Endodermal cell (in vitro differentiated cells): ENCODE data around the gene SCGB1C2. TPM values are rescaled to one million over a fixed set of nuclear protein-coding genes. Genes with fewer than 3 reads are reported as not detected.

ENCODE experiments used
- DNase-seq: peaks from one replicate; pipeline ENCODE4 v3.0.0-alpha.2; 2017
- H3K27ac ChIP-seq: 2 replicates; pipeline ENCODE4 v1.5.1; 2013; ENCODE audit warnings: mild to moderate bottlenecking, low read depth, low read length, moderate library complexity
- H3K27me3 ChIP-seq: 2 replicates; pipeline ENCODE4 v1.6.1; 2013; ENCODE audit warnings: mild to moderate bottlenecking, low read length, moderate library complexity; ENCODE audit not compliant: insufficient read depth, control insufficient read depth, poor library complexity, severe bottlenecking
- H3K36me3 ChIP-seq: 2 replicates; pipeline ENCODE4 v1.7.0; 2013; ENCODE audit warnings: mild to moderate bottlenecking, low read length, moderate library complexity; ENCODE audit not compliant: control insufficient read depth, insufficient read depth
- H3K4me1 ChIP-seq: one replicate; pipeline ENCODE4 v1.7.0; 2013; ENCODE audit warnings: low read length; ENCODE audit not compliant: control insufficient read depth, insufficient read depth
- H3K4me3 ChIP-seq: 2 replicates; pipeline ENCODE4 v1.5.1; 2013; ENCODE audit warnings: mild to moderate bottlenecking, low read length, moderate library complexity
- H3K9ac ChIP-seq: 2 replicates; pipeline ENCODE4 v1.6.1; 2013; ENCODE audit warnings: mild to moderate bottlenecking, low read length, moderate library complexity; ENCODE audit not compliant: poor library complexity, severe bottlenecking; ENCODE audit errors: extremely low read depth
- H3K9me3 ChIP-seq: 2 replicates; pipeline ENCODE4 v1.6.1; 2013; ENCODE audit warnings: mild to moderate bottlenecking, low read length, moderate library complexity; ENCODE audit not compliant: control insufficient read depth
- H3K27ac Mint-ChIP-seq: 2 replicates; pipeline ENCODE4 v1.8.0; 2020; ENCODE audit warnings: mixed read lengths
- H3K27me3 Mint-ChIP-seq: 2 replicates; pipeline ENCODE4 v1.8.0; 2021; ENCODE audit warnings: mild to moderate bottlenecking, mixed read lengths; ENCODE audit not compliant: insufficient read depth
- H3K36me3 Mint-ChIP-seq: 2 replicates; pipeline ENCODE4 v1.8.0; 2020; ENCODE audit warnings: low read depth, mixed read lengths
- H3K4me1 Mint-ChIP-seq: 2 replicates; pipeline ENCODE4 v1.8.0; 2020; ENCODE audit warnings: mixed read lengths
- H3K4me3 Mint-ChIP-seq: 2 replicates; pipeline ENCODE4 v1.8.0; 2020; ENCODE audit warnings: mild to moderate bottlenecking, moderate library complexity, mixed read lengths
- H3K9me3 Mint-ChIP-seq: 2 replicates; pipeline ENCODE4 v1.8.0; 2020; ENCODE audit warnings: mild to moderate bottlenecking, mixed read lengths
- CTCF ChIP-seq: fragments of 200-600 bp; sonication (generic); conservative IDR thresholded peaks from 2 replicates; pipeline ENCODE4 v1.5.0; 2021; ENCODE audit warnings: antibody characterized with exemption, mild to moderate bottlenecking
- WGBS, 2 experiments: methylation state at CpG; one replicate each; pipeline versions ENCODE4 v1.1.5 to v1.1.7; 2013; ENCODE audit warnings: missing lambda C conversion rate in 2 of 2, mixed read lengths in 1 of 2; ENCODE audit not compliant: insufficient coverage in 1 of 2, insufficient read length in 1 of 2; 5-methylcytosine and 5-hydroxymethylcytosine counted together
- total RNA-seq, 2 donors: library from RNA; stranded (reverse); fragmentation: NEBNext Ultra II Directional in 1 of 2; extraction: Animal tissue kit (Norgen Biotek cat#: 25700) in 1 of 2; gene quantifications; 2 replicates in 1 of 2; 3 replicates in 1 of 2; pipeline ENCODE4 v1.2.1, GENCODE V29; 2021

SCGB1C2 gene
- total RNA-seq, 2 donors from 2014 or later: not detected

- H3K4me1 Mint-ChIP-seq: no peaks in the 10 kb centered on the region
- no peaks in the 10 kb centered on the region for H3K36me3 Mint-ChIP-seq
- no peaks in the 10 kb centered on the region for H3K27me3 Mint-ChIP-seq
- no peaks in the 10 kb centered on the region for H3K9me3 Mint-ChIP-seq
- H3K27ac ChIP-seq: no peak overlapping the region
- H3K9me3 ChIP-seq: no peaks in the 10 kb centered on the region
- no peaks in the 10 kb centered on the region for H3K4me1 ChIP-seq
- H3K36me3 ChIP-seq: no peaks in the 10 kb centered on the region
- no peak for DNase-seq
- no peak overlapping the region for H3K27ac Mint-ChIP-seq
- H3K9ac ChIP-seq: no peak overlapping the region
- no peak for TF ChIP-seq CTCF
- H3K4me3 Mint-ChIP-seq: no peak overlapping the region
- H3K27me3 ChIP-seq: no peaks in the 10 kb centered on the region
- WGBS, 2 experiments: 83 to 93% methylated on average over 2 to 6 of the region's 6 CpGs
- no peak overlapping the region for H3K4me3 ChIP-seq
These were observed 32.8 kb downstream of the SCGB1C2 start for GRCh38 chr17:170130-170670.

DNA sequence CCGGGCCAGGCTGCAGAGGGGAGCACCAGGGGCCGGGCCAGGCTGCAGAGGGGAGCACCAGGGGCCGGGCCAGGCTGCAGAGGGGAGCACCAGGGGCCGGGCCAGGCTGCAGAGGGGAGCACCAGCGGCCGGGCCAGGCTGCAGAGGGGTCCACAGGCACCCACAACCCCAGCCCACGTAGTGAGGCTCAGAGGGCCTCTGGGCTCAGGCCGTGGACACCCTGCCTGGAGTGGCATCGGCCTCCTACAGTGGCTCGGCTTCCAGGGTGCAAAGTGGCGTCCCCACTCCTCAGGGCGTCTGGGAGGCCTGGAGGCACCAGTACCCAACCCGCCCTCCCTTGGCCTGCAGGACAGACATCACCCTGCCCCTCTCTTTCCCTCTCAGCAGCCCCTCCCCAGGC is 34.5 kb downstream of the SCGB1C2 start:
- H3K9ac ChIP-seq: no peak overlapping the region
- no peaks in the 10 kb centered on the region for H3K36me3 ChIP-seq
- H3K27me3 ChIP-seq: no peaks in the 10 kb centered on the region
- H3K4me1 ChIP-seq: no peaks in the 10 kb centered on the region
- no peak for DNase-seq
- H3K27ac ChIP-seq: no peak overlapping the region
- no peak overlapping the region for H3K27ac Mint-ChIP-seq
- H3K4me3 ChIP-seq: no peak overlapping the region
- H3K9me3 Mint-ChIP-seq: no peaks in the 10 kb centered on the region
- WGBS, 2 experiments: 85 to 96% methylated on average over 5 to 12 of the region's 13 CpGs
- H3K4me3 Mint-ChIP-seq: no peak overlapping the region
- no peaks in the 10 kb centered on the region for H3K27me3 Mint-ChIP-seq
- H3K36me3 Mint-ChIP-seq: no peaks in the 10 kb centered on the region
- no peaks in the 10 kb centered on the region for H3K4me1 Mint-ChIP-seq
- H3K9me3 ChIP-seq: no peaks in the 10 kb centered on the region
- TF ChIP-seq CTCF: no peak

- TF ChIP-seq CTCF: no peak
- Histone ChIP-seq H3K9me3 (no peaks in the 10 kb centered on the region), H3K36me3 (no peaks in the 10 kb centered on the region), H3K4me3 (no peak overlapping the region), H3K9ac (no peak overlapping the region), H3K27me3 (peaks cover 2% of the 10 kb centered on the region), H3K27ac (no peak overlapping the region), H3K4me1 (no peaks in the 10 kb centered on the region)
- no peaks in the 10 kb centered on the region for H3K9me3 Mint-ChIP-seq
- no peak overlapping the region for H3K4me3 Mint-ChIP-seq
- WGBS, 2 experiments: 83 to 97% methylated on average over 2 to 11 of the region's 11 CpGs
- no peak overlapping the region for H3K27ac Mint-ChIP-seq
- H3K36me3 Mint-ChIP-seq: no peaks in the 10 kb centered on the region
- no peak for DNase-seq
- peaks cover 2% of the 10 kb centered on the region for H3K27me3 Mint-ChIP-seq
- H3K4me1 Mint-ChIP-seq: no peaks in the 10 kb centered on the region
These were observed 35.0 kb downstream of the SCGB1C2 start for GRCh38 chr17:172401-172800.
